OCI-LY1 (cell line): ENCODE measurements around the gene HOXD10.
A peak's percentile ranks its signal among the peaks of the same experiment; 100 is the strongest.

Experiments
- H2AFZ ChIP-seq: fragments of 200-600 bp; sonication (generic), shearing (Covaris generic); 2 replicates; pipeline ENCODE4 v1.6.0; 2014; ENCODE audit warnings: antibody characterized with exemption, mild to moderate bottlenecking, low read length
- H3F3A ChIP-seq: fragments of 200-600 bp; sonication (generic), shearing (Covaris generic); 2 replicates; pipeline ENCODE4 v1.6.0; 2014; ENCODE audit warnings: mild to moderate bottlenecking, antibody characterized with exemption, low read length, moderate library complexity; ENCODE audit not compliant: insufficient read depth
- H3K27ac ChIP-seq: fragments of 200-600 bp; sonication (generic); 2 replicates; pipeline ENCODE4 v1.5.1; 2014; ENCODE audit warnings: low read length, mixed run types, mild to moderate bottlenecking, low read depth; ENCODE audit not compliant: poor library complexity, severe bottlenecking
- H3K27me3 ChIP-seq: fragments of 200-600 bp; sonication (generic); 2 replicates; pipeline ENCODE4 v1.6.0; 2014; ENCODE audit warnings: antibody characterized with exemption, mild to moderate bottlenecking, low read length, moderate library complexity; ENCODE audit not compliant: insufficient read depth
- H3K36me3 ChIP-seq: fragments of 200-600 bp; sonication (generic); 2 replicates; pipeline ENCODE4 v1.6.1; 2014; ENCODE audit warnings: mild to moderate bottlenecking, antibody characterized with exemption, low read length, moderate library complexity, mixed read lengths; ENCODE audit not compliant: insufficient read depth
- H3K4me1 ChIP-seq: fragments of 200-600 bp; sonication (generic); 2 replicates; pipeline ENCODE4 v1.5.1; 2014; ENCODE audit warnings: mild to moderate bottlenecking, low read length, moderate library complexity; ENCODE audit not compliant: insufficient read depth, severe bottlenecking
- H3K4me2 ChIP-seq: fragments of 200-600 bp; sonication (generic), shearing (Covaris generic); 2 replicates; pipeline ENCODE4 v1.6.1; 2014; ENCODE audit warnings: low read length
- H3K4me3 ChIP-seq: fragments of 200-600 bp; sonication (generic); 2 replicates; pipeline ENCODE4 v1.5.1; 2014; ENCODE audit warnings: low read length, low read depth, mild to moderate bottlenecking, mixed read lengths; ENCODE audit not compliant: poor library complexity, severe bottlenecking
- H3K79me2 ChIP-seq: fragments of 200-600 bp; shearing (Covaris generic); 2 replicates; pipeline ENCODE4 v1.6.1; 2016; ENCODE audit warnings: mixed run types, low read length, mixed read lengths; ENCODE audit not compliant: insufficient read depth
- H3K9ac ChIP-seq: fragments of 200-600 bp; sonication (generic), shearing (Covaris generic); 2 replicates; pipeline ENCODE4 v1.6.1; 2014; ENCODE audit warnings: mild to moderate bottlenecking, low read length, mixed read lengths
- H3K9me2 ChIP-seq: fragments of 200-600 bp; sonication (generic), shearing (Covaris generic); 2 replicates; pipeline ENCODE4 v1.6.1; 2014; ENCODE audit warnings: low read depth, mild to moderate bottlenecking, low read length, mixed read lengths
- H3K9me3 ChIP-seq: fragments of 200-600 bp; shearing (Covaris generic); 2 replicates; pipeline ENCODE4 v1.6.1; 2014; ENCODE audit warnings: low read length, mixed read lengths
- H4K20me1 ChIP-seq: fragments of 200-600 bp; sonication (generic), shearing (Covaris generic); 2 replicates; pipeline ENCODE4 v1.6.0; 2016; ENCODE audit warnings: mild to moderate bottlenecking, low read length; ENCODE audit not compliant: insufficient read depth
- EZH2 ChIP-seq: fragments of 200-600 bp; sonication (generic), shearing (Covaris generic); IDR thresholded peaks from 2 replicates; pipeline ENCODE4 v1.8.0; 2017; ENCODE audit warnings: borderline replicate concordance, mixed run types, mild to moderate bottlenecking, antibody characterized with exemption, low read length, moderate library complexity, mixed read lengths
- TF ChIP-seq, protein P1 (sequence below): fragments of 200-600 bp; sonication (generic), shearing (Covaris generic); IDR thresholded peaks from 2 replicates; pipeline ENCODE4 v1.5.1; 2017; ENCODE audit warnings: mild to moderate bottlenecking, antibody characterized with exemption, low read length, moderate library complexity, mixed read lengths

HOXD10 gene

DNA sequence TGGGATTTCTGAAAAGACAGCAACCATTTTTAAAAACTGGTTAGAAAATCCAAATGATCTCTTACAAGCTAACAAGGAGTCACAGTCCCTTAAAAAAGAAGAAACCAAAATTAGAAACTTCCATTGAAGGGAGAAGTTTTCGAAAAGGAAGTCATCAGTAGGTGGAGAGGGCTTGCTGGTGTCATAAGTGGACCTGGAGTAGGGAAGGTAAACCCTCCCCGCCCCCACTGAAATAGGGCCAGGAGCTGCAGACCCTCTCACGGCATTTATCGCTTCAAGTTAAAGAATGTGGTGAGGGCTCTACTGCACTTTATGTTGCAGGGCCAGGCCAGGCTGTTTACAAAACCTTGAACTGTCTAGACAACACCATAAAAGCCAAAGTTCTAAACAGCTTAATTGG is 6.6 kb upstream of the HOXD10 start:
- no peak overlapping the region for H3K9ac ChIP-seq

DNA sequence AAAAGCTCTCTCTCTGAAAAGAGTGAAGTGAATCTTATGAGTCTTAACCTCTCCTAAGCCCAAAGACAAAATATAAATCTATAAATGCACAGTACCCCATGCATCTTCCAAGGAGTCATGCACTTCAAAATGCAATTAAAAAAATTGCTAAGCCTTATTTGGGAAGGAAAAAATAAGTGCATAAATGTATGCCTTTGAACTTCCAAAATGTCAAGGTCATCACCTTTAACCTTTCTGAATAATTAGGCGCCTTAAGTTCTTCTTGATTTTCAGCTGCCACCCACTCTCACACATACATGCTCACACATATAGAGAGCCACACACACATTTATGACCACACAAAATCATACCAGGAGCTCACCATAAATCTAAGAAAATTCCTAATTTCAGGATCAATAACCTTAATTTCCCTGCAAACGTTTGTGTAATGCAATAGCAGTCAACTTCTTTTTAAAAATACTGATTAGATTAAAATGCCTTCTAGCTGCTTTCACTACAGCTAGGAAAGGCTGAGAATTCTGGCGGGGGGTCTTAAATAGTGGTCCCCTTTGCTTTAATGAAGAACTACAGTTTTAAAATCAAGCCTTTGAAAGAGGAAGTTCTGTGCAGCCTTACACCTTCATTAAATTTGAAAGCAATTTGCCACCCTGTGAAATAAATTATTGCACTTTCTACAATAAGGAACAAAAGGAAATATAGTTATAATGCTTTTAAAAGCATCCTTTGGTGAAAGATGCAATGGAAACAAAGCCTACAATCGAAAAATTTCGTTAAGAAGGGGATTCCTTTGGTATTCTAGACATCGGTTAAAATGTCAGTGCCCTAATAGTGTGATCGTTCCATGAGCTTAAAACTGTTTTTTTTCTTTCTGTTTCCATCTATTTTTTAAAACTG is 5.9 kb upstream of the HOXD10 start:
- Histone ChIP-seq H3K79me2 (no peaks in the 10 kb centered on the region), H2AFZ (no peak overlapping the region), H3K4me1 (peaks cover 5% of the 10 kb centered on the region), H3K27ac (no peak overlapping the region), H4K20me1 (no peaks in the 10 kb centered on the region), H3K9me3 (no peaks in the 10 kb centered on the region), H3K9me2 (no peaks in the 10 kb centered on the region), H3K4me2 (no peak overlapping the region), H3K4me3 (no peak overlapping the region), H3K36me3 (no peaks in the 10 kb centered on the region), H3K9ac (no peak overlapping the region), H3K27me3 (no peaks in the 10 kb centered on the region), H3F3A (no peaks in the 10 kb centered on the region)
- TF ChIP-seq, protein P1, sequence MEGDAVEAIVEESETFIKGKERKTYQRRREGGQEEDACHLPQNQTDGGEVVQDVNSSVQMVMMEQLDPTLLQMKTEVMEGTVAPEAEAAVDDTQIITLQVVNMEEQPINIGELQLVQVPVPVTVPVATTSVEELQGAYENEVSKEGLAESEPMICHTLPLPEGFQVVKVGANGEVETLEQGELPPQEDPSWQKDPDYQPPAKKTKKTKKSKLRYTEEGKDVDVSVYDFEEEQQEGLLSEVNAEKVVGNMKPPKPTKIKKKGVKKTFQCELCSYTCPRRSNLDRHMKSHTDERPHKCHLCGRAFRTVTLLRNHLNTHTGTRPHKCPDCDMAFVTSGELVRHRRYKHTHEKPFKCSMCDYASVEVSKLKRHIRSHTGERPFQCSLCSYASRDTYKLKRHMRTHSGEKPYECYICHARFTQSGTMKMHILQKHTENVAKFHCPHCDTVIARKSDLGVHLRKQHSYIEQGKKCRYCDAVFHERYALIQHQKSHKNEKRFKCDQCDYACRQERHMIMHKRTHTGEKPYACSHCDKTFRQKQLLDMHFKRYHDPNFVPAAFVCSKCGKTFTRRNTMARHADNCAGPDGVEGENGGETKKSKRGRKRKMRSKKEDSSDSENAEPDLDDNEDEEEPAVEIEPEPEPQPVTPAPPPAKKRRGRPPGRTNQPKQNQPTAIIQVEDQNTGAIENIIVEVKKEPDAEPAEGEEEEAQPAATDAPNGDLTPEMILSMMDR: no peak
- no peak for TF ChIP-seq EZH2

More for the DNA sequence above, 6.6 kb upstream of the HOXD10 start:
- Histone ChIP-seq H3K27ac (no peak overlapping the region), H3K79me2 (no peaks in the 10 kb centered on the region), H3K4me3 (no peak overlapping the region), H4K20me1 (no peaks in the 10 kb centered on the region), H3K4me1 (peaks cover 5% of the 10 kb centered on the region), H3K4me2 (no peak overlapping the region), H3K9me2 (no peaks in the 10 kb centered on the region), H3K9me3 (no peaks in the 10 kb centered on the region), H3K27me3 (no peaks in the 10 kb centered on the region), H2AFZ (no peak overlapping the region), H3K36me3 (no peaks in the 10 kb centered on the region), H3F3A (no peaks in the 10 kb centered on the region)
- TF ChIP-seq EZH2: no peak
- TF ChIP-seq, protein P1: no peak

DNA sequence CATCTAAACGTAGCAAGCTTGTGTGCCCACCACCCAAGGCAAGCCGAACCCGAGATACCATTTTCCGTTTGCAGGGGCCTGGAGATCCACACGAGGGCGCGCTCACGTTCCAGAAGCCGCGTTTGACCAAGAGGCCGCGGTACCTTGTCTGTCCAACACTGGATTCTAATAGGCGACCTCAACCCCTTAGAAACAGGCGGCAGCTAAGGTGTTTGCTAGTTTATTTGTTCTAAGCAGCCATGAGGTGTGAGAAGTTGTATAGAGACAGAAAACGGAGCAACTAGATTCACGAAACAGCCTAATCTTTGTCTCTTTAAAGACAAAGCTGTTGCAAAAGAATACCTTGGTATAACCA is 5.3 kb upstream of the HOXD10 start:
- H3K4me1 ChIP-seq: peaks cover 2% of the 10 kb centered on the region
- no peak overlapping the region for H3K4me2 ChIP-seq
- H2AFZ ChIP-seq: no peak overlapping the region
- H3K4me3 ChIP-seq: no peak overlapping the region
- no peaks in the 10 kb centered on the region for H3K36me3 ChIP-seq
- no peaks in the 10 kb centered on the region for H4K20me1 ChIP-seq
- no peaks in the 10 kb centered on the region for H3K79me2 ChIP-seq
- no peaks in the 10 kb centered on the region for H3K9me3 ChIP-seq
- H3F3A ChIP-seq: no peaks in the 10 kb centered on the region
- TF ChIP-seq, protein P1: peak; percentile 82
- no peak for TF ChIP-seq EZH2
- no peaks in the 10 kb centered on the region for H3K9me2 ChIP-seq
- H3K27me3 ChIP-seq: no peaks in the 10 kb centered on the region
- H3K27ac ChIP-seq: no peak overlapping the region
- H3K9ac ChIP-seq: no peak overlapping the region
